ENCODE results near the gene LAMTOR2.
A peak's percentile ranks its signal among the peaks of the same experiment; 100 is the strongest.

LAMTOR2 gene

DNA sequence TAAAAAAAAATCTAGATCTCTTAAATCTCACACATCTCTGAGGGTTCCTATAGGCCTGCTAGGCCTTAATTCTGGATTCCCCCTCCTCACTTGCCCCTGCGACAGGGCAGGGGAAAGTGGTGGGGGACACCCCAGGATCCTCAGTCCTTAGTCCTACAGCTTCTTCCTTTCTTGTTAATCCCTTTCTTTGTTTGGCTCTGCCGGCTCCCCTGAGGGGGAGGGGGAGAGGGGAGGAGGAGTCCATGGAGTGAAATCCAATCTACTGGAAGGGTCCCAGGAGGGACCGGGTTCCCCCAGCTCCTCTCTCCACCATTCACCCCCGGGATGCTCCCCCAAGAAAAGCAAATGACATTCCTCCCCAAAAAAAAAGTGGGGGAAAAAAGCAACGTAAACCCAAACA, 19.2 kb downstream of the LAMTOR2 start:
- DNase-seq = no peak
- no peak overlapping the region for H3K27ac ChIP-seq
- intact Hi-C loops (cut with DNase I; ENCODE audit: low total_unique reads) = no loop called here
- no peaks in the 10 kb centered on the region for H3K4me1 ChIP-seq
- peaks cover 0 to 15% of the 10 kb centered on the region in 2 donors for H3K27me3 ChIP-seq
- TF ChIP-seq, protein P1, sequence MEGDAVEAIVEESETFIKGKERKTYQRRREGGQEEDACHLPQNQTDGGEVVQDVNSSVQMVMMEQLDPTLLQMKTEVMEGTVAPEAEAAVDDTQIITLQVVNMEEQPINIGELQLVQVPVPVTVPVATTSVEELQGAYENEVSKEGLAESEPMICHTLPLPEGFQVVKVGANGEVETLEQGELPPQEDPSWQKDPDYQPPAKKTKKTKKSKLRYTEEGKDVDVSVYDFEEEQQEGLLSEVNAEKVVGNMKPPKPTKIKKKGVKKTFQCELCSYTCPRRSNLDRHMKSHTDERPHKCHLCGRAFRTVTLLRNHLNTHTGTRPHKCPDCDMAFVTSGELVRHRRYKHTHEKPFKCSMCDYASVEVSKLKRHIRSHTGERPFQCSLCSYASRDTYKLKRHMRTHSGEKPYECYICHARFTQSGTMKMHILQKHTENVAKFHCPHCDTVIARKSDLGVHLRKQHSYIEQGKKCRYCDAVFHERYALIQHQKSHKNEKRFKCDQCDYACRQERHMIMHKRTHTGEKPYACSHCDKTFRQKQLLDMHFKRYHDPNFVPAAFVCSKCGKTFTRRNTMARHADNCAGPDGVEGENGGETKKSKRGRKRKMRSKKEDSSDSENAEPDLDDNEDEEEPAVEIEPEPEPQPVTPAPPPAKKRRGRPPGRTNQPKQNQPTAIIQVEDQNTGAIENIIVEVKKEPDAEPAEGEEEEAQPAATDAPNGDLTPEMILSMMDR (IDR thresholded peaks at IDR 0.05) = no peak
- H3K4me3 ChIP-seq = no peak overlapping the region
- no peaks in the 10 kb centered on the region for H3K9me3 ChIP-seq
- H3K36me3 ChIP-seq = peaks cover 0 to 8% (median 0%) of the 10 kb centered on the region in 3 donors

DNA sequence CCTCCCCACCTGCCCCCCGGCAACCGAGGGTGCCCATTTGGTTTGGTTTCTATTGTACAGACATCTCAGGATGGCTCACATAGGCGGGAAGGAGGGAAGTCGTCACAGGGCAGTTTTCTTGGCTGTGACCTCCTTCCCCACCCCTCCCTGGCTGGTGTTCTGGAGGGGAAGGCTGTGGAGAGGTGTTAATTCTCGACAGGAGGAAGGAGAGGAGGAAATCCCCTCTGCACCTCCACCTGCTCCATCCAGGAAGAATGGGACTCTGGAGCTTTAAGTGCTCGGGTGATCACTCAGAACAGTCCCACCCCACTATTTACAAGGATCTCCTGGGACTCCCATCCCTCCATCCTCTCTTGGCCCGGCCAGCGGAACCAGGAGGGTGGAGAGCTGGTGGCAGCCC, 20.1 kb downstream of the LAMTOR2 start:
- H3K27me3 ChIP-seq = peaks cover 0 to 15% of the 10 kb centered on the region in 2 donors
- no peak overlapping the region for H3K4me3 ChIP-seq
- H3K4me1 ChIP-seq = no peaks in the 10 kb centered on the region
- H3K36me3 ChIP-seq = peaks cover 0 to 5% (median 0%) of the 10 kb centered on the region in 3 donors
- TF ChIP-seq, protein P1 (IDR thresholded peaks at IDR 0.05) = no peak
- intact Hi-C loops (cut with DNase I; ENCODE audit: low total_unique reads) = no loop called here
- H3K27ac ChIP-seq = no peak overlapping the region
- DNase-seq = no peak
- H3K9me3 ChIP-seq = no peaks in the 10 kb centered on the region

DNA sequence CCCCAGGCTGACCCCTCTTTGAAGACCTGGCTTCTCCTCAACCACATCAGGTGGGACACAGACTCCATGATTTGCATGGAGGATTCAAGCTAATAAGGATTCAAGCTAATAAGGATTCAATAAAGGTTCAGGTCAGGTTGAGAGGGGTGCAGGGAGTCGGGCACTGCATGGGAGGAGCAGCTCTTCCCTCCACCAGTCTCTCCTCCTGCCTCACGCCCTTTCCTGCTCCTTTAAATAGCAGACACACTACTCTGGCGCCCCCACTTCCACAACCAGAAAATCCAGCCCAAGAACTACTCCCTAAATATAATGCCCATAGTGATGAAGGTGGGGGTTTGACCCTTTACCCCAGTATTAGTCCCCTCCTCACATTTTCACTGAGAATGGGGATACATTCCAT, 20.6 kb downstream of the LAMTOR2 start:
- no peak overlapping the region for H3K27ac ChIP-seq
- peaks cover 0 to 15% of the 10 kb centered on the region in 2 donors for H3K27me3 ChIP-seq
- DNase-seq = no peak
- no peak overlapping the region for H3K4me3 ChIP-seq
- H3K36me3 ChIP-seq = peaks cover 0 to under 1% (median 0%) of the 10 kb centered on the region in 3 donors
- no peaks in the 10 kb centered on the region for H3K4me1 ChIP-seq
- TF ChIP-seq, protein P1 (IDR thresholded peaks at IDR 0.05) = no peak
- H3K9me3 ChIP-seq = no peaks in the 10 kb centered on the region
- intact Hi-C loops (cut with DNase I; ENCODE audit: low total_unique reads) = no loop called here

DNA sequence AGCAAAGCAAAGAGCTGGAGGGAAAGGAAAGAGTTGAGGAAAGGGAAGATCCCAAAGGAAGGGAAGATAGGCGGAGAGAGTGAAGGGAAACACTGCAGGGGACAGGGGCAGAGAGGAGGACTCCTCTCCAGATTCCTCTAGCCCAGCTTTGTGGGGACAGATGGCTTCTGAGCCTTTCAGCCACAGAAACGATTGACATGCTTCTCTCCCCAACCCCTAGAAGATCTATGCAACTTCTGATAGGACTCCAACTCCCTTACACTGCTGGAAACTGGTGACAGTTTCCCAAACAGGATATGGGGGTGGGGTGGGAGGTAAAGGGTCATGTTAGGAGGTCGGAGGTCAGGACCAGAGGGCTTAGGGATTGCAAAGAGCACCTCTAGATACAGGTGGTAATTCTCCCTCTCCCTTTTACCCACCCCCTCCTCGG, 21.2 kb downstream of the LAMTOR2 start:
- no peaks in the 10 kb centered on the region for H3K9me3 ChIP-seq
- no peak overlapping the region for H3K27ac ChIP-seq
- no peaks in the 10 kb centered on the region for H3K4me1 ChIP-seq
- no peaks in the 10 kb centered on the region for H3K36me3 ChIP-seq
- peaks cover 0 to 18% of the 10 kb centered on the region in 2 donors for H3K27me3 ChIP-seq
- intact Hi-C loops (cut with DNase I; ENCODE audit: low total_unique reads) = no loop called here
- DNase-seq = no peak
- no peak overlapping the region for H3K4me3 ChIP-seq
- TF ChIP-seq, protein P1 (IDR thresholded peaks at IDR 0.05) = no peak

DNA sequence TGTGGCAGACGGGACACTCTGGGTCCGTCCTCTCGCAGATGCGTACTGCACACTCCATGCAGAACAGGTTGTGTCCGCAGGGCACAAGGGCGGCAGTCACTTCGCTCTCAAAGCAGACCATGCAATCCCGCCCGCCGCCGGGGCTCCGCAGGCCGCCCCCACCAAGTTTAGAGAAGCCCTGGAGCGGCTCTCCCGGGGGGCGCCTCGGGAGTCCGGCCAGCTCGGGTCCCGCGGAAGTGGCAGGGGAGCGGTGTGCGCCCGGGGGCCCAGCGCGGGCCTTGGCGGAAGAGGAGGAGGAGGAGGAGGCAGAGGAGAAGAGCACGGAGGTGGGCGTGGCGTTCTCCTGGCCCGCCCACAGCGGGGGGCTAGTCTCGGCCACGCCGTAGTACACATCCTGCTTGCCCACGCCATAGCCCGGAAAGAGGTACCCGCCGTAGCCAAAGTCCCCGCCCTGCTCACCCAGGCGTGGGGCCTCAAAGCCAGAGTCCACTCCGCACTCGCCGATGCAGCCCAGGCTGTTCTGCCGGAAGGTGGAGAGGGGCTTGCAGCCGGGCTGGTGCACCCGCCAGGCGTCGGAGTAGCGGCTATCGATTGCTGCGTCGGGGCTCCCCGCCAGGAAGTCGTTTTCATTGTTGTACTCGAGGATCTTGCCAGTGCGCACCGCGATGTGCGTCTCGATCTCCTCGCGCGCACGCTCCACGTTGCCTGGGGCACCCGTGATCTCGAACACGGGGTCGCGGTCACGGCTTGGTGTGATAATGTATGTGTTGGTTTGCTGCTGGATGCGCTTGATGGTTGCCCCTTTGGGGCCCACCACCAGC, 22.2 kb downstream of the LAMTOR2 start:
- H3K9me3 ChIP-seq = no peaks in the 10 kb centered on the region
- H3K36me3 ChIP-seq = no peaks in the 10 kb centered on the region
- no peak for DNase-seq
- H3K27ac ChIP-seq = no peak overlapping the region
- intact Hi-C loops (cut with DNase I; ENCODE audit: low total_unique reads) = no loop called here
- peak overlapping the region; percentile 35 to 45 for H3K4me3 ChIP-seq
- H3K4me1 ChIP-seq = peaks cover 0 to 9% (median 3%) of the 10 kb centered on the region in 4 donors
- TF ChIP-seq, protein P1 (IDR thresholded peaks at IDR 0.05) = no peak
- H3K27me3 ChIP-seq = peaks cover 0 to 22% of the 10 kb centered on the region in 2 donors
